Kasumi-1 (cell line): Measurements from ENCODE around the gene AP5B1.
A peak's percentile ranks its signal among the peaks of the same experiment; 100 is the strongest.
"Not testable (repeated sequence)": the region's sequence is repeated elsewhere in the genome, so short reads cannot be mapped to it uniquely, and the experiment has no call there.

Source experiments
- DNase-seq, 2 experiments: peaks; one replicate each; lab custom pipeline; 2025; lab: John Stamatoyannopoulos, UW

Gene AP5B1

DNA sequence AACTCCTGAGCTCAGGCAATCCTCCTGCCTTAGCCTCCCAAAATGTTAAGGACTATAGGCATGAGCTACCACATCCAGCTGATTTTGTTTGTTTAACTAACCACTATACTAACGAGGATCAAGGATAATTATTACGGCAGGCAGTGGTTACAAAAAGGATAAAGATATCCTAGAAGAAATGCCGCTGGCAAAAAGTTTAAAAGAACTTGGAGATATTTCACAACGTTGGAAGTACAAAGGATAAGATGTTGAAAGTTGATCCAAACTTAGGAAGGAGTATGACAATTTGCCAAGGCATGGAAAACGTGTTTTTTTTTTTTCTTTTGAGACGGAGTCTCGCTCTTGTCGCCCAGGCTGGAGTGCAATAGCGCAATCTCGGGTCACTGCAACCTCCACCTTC lies 13.4 kb downstream of the AP5B1 start:
- DNase-seq, result no peak

DNA sequence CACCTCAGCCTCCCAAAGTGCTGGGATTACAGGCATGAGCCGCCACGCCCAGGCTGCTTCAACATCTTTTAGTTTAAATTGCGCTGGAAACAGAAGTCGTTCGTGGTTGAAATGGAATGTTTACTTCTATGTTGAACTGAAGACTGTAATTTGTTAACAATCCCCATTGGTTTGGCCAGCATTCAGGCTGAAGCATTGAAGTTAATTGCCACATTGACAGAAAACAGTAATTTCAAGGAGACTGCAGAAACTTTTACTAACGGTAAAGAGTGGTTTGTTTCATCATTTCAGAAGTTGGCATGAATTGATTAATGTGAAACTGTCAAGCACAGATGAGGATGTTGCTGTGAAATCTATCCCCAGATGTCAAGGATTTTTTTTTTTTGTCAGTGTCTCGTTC lies 14.2 kb downstream of the AP5B1 start:
- peak; percentile 6 to 14 for DNase-seq

DNA sequence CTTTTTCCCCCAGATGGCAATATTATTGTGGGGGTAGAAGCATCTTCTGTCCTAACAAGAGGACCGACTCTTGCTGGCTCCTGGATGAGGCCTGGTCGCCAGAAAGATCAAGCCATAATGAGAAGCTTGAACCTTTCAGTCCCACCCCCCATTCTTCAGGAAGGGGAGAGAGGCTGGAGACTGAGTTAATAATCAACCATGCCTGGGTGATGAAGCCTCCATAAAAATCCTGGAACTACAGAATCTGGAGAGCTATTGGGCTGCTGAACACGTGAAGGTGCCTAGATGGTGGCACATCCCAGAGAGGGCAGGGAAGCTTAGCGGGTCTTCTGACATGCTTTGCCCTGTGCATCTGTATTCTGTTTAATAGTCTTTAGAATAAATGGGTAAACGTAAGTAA lies 16.3 kb downstream of the AP5B1 start:
- DNase-seq, result no peak

DNA sequence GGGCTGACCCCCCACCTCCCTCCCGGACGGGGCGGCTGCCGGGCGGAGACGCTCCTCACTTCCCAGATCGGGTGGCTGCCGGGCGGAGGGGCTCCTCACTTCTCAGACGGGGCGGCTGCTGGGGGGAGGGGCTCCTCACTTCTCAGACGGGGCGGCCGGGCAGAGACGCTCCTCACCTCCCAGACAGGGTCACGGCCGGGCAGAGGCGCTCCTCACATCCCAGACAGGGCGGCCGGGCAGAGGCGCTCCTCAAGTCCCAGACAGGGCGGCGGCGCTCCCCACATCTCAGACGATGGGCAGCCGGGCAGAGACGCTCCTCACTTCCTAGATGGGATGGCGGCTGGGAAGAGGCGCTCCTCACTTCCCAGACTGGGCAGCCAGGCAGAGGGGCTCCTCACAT lies 18.0 kb downstream of the AP5B1 start:
- not testable (repeated sequence) for DNase-seq

DNA sequence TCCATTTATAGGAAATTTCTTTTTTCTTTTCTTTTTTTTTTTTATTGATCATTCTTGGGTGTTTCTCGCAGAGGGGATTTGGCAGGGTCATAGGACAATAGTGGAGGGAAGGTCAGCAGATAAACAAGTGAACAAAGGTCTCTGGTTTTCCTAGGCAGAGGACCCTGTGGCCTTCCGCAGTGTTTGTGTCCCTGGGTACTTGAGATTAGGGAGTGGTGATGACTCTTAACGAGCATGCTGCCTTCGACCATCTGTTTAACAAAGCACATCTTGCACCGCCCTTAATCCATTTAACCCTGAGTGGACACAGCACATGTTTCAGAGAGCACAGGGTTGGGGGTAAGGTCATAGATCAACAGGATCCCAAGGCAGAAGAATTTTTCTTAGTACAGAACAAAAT lies 18.6 kb downstream of the AP5B1 start:
- not testable (repeated sequence) for DNase-seq

DNA sequence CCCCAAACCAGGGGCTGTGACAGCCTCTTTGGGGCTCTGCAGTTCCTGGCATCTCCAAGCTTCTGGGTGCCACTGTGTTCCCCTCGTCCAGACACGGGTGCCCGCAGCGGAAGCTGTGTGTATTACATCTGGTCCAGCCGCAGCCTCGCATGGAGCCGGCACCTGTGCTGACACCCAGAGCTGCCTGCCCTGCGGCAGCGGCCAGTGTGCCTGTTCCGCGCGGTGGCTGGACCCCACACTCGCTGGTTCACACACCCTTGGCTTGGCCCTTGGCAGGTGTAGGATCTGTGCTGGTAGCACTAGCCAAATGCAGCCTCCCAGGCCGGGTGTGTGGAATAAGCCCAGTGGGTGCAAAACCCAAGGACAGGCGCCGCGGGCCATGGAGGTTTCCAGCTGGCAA lies 35.7 kb downstream of the AP5B1 start:
- DNase-seq, result no peak

DNA sequence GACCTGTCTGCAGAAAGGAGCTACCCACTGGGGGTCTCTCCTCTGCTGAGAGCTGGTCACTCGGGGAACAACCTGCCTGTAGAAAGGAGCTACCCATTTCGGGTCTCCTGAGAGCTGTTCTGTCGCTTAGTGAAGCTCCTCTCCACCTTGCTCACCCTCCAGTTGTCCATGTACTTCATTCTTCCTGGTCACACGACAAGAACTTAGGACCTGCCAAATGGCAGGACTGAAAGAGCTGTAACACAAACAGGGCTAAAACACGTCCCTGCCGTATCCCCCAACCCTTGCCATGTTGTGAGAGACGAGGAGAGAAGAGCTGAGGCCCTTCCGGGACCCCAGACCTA lies 36.1 kb downstream of the AP5B1 start:
- DNase-seq, result no peak

DNA sequence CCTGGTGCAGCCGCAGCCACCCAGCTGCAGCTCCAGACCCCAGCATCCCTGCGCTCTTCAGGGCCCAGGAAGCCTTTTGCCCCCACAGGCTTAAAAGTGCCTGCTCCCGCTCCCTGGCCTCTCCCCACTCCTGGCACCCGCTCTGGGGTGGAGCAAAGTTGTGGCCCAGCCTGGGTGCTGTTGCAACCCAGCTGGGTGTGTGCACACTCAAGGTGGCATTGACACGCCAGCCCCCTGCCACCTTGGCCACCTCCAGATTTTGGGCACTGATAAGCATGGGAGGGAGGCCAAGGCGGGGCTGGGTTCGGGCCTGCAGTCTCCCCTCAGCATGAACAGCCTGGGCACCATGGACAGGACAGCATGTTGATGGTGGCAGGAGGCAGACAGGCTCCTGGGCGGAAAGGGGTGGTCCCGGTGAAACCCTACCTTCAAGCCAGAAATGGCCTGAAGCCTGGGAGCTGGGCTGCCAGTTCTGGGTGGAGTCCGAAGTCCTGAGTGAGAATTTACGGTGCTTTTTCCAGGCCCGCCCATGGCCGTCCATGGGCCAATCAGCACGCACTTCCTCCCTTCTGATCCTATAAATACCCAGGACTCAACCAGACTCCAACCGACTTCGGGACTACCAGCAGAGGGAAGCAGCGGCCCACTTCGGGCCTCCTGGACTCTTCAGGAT lies 36.6 kb downstream of the AP5B1 start:
- peak in 1 of 2 experiments; percentile 3 for DNase-seq

DNA sequence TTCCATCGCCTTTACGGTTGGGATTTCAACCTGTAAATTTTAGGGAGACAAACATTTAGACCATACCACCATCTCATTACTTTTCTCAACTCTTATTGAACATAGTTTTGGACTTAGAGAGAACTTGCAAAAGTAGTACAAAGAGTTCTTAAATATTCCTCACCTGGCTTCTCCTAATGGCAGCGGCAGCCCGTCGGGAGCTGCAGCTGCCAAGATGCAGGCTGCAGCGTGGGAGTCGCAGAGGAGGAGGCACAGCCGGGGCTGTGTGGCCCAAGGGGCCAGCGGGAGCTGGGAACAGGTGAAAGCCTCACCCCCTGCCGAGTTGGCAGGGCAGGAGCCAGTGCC lies 37.1 kb downstream of the AP5B1 start:
- no peak for DNase-seq

DNA sequence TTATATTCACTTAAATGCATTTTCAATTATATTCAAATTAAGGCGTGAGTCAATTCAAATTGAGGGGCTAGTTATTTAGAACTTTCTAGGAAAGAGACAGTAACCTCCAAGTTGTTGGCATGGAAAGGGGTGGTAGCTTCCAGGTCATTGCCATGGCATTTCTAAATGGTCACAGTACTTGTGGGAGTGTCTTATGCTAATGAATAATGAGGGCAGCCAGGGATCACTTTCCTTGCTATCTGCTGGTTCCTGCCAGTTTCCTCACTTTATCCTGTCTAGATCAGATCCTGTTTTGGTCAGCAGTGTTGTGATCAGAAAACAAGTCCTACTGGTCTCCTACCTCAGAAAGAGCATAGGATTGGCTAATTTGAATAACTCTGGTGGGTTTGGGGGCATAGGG lies 38.4 kb downstream of the AP5B1 start:
- DNase-seq, result no peak

DNA sequence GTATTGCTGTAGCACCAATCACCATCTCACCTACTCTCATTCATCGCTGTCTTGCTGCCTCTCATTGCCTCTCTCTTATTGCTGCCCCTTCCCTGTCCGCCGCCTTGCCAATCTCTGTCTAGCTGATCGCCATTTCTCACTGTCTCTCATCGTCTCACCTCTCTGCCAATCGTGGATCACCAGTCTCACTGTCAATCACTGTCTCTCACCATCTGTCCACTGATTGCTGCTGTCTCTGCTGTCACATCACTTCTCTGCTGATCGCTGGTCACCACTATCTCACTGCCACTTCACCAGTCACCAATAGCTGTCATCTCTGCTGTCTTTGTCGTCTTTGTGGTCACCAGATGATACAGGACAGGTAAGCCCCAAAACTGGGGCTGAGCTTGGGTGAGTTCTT lies 39.6 kb downstream of the AP5B1 start:
- DNase-seq, result no peak

DNA sequence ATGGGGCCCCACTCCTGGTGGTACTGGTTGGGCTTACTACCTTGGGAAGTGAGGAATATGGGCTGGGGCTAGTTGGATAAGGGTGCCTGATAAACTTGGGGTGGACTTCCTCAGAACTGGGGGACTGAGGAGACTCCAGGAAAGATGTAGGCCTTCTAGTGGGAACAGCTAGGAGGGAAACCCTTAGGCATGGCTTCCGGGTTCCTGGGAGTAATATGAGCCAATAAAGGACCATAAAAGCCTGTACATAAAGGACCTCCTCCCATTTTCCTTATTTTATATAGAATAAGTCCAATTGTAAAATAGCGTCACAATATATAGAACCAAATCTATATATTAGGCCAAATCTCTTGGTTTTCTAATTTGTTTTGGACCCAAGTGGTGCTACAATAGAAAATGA lies 41.8 kb downstream of the AP5B1 start:
- no peak for DNase-seq

DNA sequence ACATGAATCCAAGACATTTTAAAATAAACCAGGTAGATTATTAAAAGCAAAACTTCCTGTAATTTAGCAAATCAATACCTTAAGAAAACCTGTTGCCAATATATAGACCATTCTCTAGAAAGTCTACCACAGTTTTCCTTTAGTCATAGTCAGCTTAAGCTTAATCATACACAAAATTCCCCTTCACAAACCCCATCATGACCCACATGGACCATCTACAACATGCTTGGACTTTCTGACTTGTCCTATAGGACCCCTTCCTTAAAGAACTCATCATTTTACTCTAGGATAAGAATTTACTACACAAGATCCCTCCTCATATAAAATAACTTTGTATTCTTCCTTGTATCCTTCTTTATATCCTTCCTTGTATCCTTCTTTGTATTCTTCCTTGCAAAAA lies 44.0 kb downstream of the AP5B1 start:
- no peak for DNase-seq

DNA sequence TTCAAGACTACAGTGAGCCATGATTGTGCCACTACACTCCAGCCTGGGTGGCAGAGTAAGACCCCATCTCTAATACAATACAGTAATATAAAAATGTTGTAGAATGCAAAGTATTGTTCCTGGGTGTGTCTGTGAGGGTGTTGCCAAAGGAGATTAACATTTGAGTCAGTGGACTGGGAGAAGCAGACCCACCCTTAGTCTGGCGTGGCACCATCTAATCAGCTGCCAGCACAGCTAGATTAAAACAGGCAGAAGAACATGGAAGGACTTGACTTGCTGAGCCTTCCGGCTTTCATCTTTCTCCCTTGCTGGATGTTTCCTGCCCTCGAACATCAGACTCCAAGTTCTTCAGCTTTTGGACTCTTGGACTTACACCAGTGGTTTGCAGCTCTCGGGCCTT lies 45.7 kb downstream of the AP5B1 start:
- not testable (repeated sequence) for DNase-seq

DNA sequence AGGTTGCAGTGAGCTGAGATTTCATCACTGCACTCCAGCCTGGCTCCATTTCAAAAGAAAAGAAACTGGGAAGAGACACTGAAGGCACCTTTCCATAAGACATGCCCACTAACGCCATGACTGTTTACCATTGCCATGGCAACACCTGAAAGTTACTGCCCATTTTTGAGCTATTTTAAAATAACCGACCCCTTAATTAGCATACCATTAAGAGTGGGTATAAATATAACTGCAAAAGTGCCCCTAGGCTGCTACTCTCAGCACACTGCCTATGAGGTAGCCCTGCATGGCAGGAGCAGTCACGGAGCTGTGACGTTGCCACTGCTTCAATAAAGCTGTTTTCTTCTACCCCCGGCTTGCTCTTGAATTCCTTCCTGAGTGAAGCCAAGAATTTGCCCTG lies 50.3 kb downstream of the AP5B1 start:
- DNase-seq, result no peak

DNA sequence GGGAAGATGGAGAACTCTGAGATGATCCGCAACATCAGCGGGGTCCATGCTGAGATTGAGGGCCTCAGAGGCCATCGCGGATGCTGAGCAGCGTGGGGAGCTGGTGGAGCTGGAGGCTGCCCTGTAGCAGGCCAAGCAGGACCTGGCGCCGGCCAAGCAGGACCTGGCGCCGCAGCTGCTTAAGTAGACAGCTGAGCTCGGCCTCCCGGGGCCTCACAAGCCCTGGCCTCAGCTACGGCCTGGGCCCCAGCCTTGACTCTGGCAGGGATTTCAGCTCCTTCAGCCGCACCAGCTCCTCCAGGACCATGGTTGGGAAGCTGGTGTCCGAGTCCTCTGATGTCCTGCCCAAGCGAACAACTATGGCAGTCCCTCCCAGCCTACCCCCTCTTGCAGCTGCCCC lies 52.9 kb downstream of the AP5B1 start:
- DNase-seq, result no peak

DNA sequence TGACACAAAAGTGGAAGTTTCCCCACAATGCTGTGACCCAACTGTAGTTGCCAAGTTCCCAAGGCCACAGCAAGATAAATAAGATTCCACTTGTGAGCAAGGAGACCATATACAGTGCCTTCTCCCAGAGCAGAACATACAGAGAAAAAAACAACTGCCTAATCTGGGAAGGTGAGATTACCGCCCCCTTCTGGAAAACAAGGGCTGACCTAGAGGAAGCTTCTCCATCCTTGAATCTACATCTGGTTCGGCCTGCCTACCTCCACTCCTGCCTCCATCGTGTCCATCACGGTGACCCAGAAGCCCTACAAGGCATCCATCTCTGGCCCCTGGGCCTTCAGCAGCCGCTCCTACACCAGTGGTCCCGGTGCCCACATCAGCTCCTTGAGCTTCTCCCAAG lies 54.1 kb downstream of the AP5B1 start:
- no peak for DNase-seq
